ENCODE results near the gene NOM1.

NOM1 gene

GRCh38 chr7:157016352-157017041, 67.0 kb downstream of the NOM1 start:
- DNase-seq (ENCODE audit: low read depth), result no peak

GRCh38 chr7:157017149-157017548, 67.6 kb downstream of the NOM1 start:
- DNase-seq (ENCODE audit: low read depth), result no peak

GRCh38 chr7:157017603-157018327, 68.3 kb downstream of the NOM1 start:
- no peak for DNase-seq (ENCODE audit: low read depth)

GRCh38 chr7:157018328-157018996, 69.0 kb downstream of the NOM1 start:
- no peak for DNase-seq (ENCODE audit: low read depth)

GRCh38 chr7:157018997-157019608, 69.6 kb downstream of the NOM1 start:
- DNase-seq (ENCODE audit: low read depth), result no peak

- DNase-seq (ENCODE audit: low read depth), result no peak
Observed at GRCh38 chr7:157019718-157020451, 70.4 kb downstream of the NOM1 start.

- no peak for DNase-seq (ENCODE audit: low read depth)
Observed at GRCh38 chr7:157020514-157021070, 71.1 kb downstream of the NOM1 start.

- no peak for DNase-seq (ENCODE audit: low read depth)
Observed at GRCh38 chr7:157021071-157021870, 71.8 kb downstream of the NOM1 start.

GRCh38 chr7:157021871-157022680, 72.6 kb downstream of the NOM1 start:
- DNase-seq (ENCODE audit: low read depth), result no peak

Measured in iris pigment epithelial cell (primary cell).